Tibial nerve (tissue), 3 donors: Measurements from ENCODE around the gene OGDH.

Experiments
- POLR2A ChIP-seq, 2 donors: fragments of 450-650 bp; IDR thresholded peaks; one replicate each; pipeline ENCODE4 v1.6.1; 2017; ENCODE audit warnings: antibody characterized with exemption in 2 of 2, mild to moderate bottlenecking in 2 of 2, moderate library complexity in 2 of 2
- TF ChIP-seq, protein P1 (sequence below), 5 experiments: fragments of 200-600 bp in 3 of 5; fragments of 450-650 bp in 2 of 5; sonication (generic) in 3 of 5; IDR thresholded peaks; one replicate each; pipeline ENCODE4 v1.5.1; 2016 to 2019; ENCODE audit warnings: antibody characterized with exemption in 5 of 5, mild to moderate bottlenecking in 3 of 5, moderate library complexity in 2 of 5

- TF ChIP-seq, protein P1, sequence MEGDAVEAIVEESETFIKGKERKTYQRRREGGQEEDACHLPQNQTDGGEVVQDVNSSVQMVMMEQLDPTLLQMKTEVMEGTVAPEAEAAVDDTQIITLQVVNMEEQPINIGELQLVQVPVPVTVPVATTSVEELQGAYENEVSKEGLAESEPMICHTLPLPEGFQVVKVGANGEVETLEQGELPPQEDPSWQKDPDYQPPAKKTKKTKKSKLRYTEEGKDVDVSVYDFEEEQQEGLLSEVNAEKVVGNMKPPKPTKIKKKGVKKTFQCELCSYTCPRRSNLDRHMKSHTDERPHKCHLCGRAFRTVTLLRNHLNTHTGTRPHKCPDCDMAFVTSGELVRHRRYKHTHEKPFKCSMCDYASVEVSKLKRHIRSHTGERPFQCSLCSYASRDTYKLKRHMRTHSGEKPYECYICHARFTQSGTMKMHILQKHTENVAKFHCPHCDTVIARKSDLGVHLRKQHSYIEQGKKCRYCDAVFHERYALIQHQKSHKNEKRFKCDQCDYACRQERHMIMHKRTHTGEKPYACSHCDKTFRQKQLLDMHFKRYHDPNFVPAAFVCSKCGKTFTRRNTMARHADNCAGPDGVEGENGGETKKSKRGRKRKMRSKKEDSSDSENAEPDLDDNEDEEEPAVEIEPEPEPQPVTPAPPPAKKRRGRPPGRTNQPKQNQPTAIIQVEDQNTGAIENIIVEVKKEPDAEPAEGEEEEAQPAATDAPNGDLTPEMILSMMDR (IDR thresholded peaks at IDR 0.05), result no peak
- no peak for TF ChIP-seq POLR2A (IDR thresholded peaks at IDR 0.05)
Measured at GRCh38 chr7:44557485-44557884, 48.9 kb upstream of the OGDH start.
